ENCODE measurements around the gene TBC1D8B. TPM values are rescaled to one million over a fixed set of nuclear protein-coding genes. Genes with fewer than 3 reads are reported as not detected.

Gene TBC1D8B
- polyA plus RNA-seq, 1 of the 3 experiments (the other 2 are of a cell fraction) = 0.03 TPM

GRCh38 chrX:106902684-106903083 lies 100.2 kb downstream of the TBC1D8B start:
- TF ChIP-seq TAF1 (IDR thresholded peaks at IDR 0.05; ENCODE audit: borderline replicate concordance, low read depth, low read length) = no peak
- TF ChIP-seq REST (IDR thresholded peaks at IDR 0.05; ENCODE audit: low read depth, low read length) = no peak
- TF ChIP-seq ZBTB33 (IDR thresholded peaks at IDR 0.05; ENCODE audit: borderline replicate concordance, low read depth) = no peak
- no peak for TF ChIP-seq USF1 (IDR thresholded peaks at IDR 0.05; ENCODE audit: borderline replicate concordance, low read depth)
- TF ChIP-seq POLR2AphosphoS5 (IDR thresholded peaks at IDR 0.05; ENCODE audit: low read depth, low read length) = no peak
- no peak for TF ChIP-seq FOSL2 (IDR thresholded peaks at IDR 0.05; ENCODE audit: borderline replicate concordance, low read depth)
- no peak for TF ChIP-seq NFIC (IDR thresholded peaks at IDR 0.05; ENCODE audit: borderline replicate concordance)
- no peak for TF ChIP-seq USF2 (IDR thresholded peaks at IDR 0.05; ENCODE audit: borderline replicate concordance, low read depth, low read length)
- no peak for TF ChIP-seq RFX5 (IDR thresholded peaks at IDR 0.05; ENCODE audit: low read length)
- TF ChIP-seq NRF1 (IDR thresholded peaks at IDR 0.05; ENCODE audit: low read depth, low read length) = no peak
- no peak for TF ChIP-seq CTCF (IDR thresholded peaks at IDR 0.05)
- no peak for TF ChIP-seq PBX3 (IDR thresholded peaks at IDR 0.05)
- no peak overlapping the region for H3K9ac ChIP-seq
- H3K4me2 ChIP-seq = no peak overlapping the region
- no peaks in the 10 kb centered on the region for H3K36me3 ChIP-seq (replicated peaks in 1 of 2; ENCODE audit: control insufficient read depth in 1 of 2, insufficient read depth in 2 of 2, low read length in 1 of 2)
- no peaks in the 10 kb centered on the region for H3K9me3 ChIP-seq
- H3K4me1 ChIP-seq (ENCODE audit: control insufficient read depth in 1 of 2, insufficient read depth in 2 of 2, low read depth in 1 of 2, low read length in 1 of 2) = no peaks in the 10 kb centered on the region
- peaks cover 8% of the 10 kb centered on the region; the same call in 1 of the 2 replicates for H3K27me3 ChIP-seq (ENCODE audit: insufficient read depth)
- no peaks in the 10 kb centered on the region for H3K79me2 ChIP-seq (ENCODE audit: insufficient read depth)
- H3F3A ChIP-seq (replicated peaks; ENCODE audit: insufficient read depth) = no peaks in the 10 kb centered on the region
- no peak overlapping the region for H3K27ac ChIP-seq (ENCODE audit: low read depth in 2 of 2, low read length in 1 of 2)
- H2AFZ ChIP-seq (ENCODE audit: low read depth) = no peak overlapping the region
- DNase-seq = no peak
- ChIA-PET POLR2A (no interaction called here), CTCF (interaction anchor here (2.2 to 5.2 kb wide), 2 partner anchors 9 to 28 kb away, joined by 6 to 35 read pairs; no protein-coding TSS in a partner anchor)
- H3K9me2 ChIP-seq = no peaks in the 10 kb centered on the region
- WGBS (ENCODE audit: low lambda C conversion rate) = 60% methylated on average over 1 of the region's 2 CpGs
- H3K4me3 ChIP-seq (ENCODE audit: low read depth in 2 of 2, low read length in 1 of 2) = no peak overlapping the region
- H4K20me1 ChIP-seq (ENCODE audit: insufficient read depth) = no peaks in the 10 kb centered on the region
